SK-N-MC (cell line): ENCODE results near the gene STAT4.

Experiments
- DNase-seq: peaks from one replicate; pipeline ENCODE4 v3.0.0-alpha.2; 2011; ENCODE audit warnings: low read depth, low spot score
- H3K27ac ChIP-seq: fragments of 200-600 bp; sonication (generic); 2 replicates; pipeline ENCODE4 v1.5.1; 2016; ENCODE audit warnings: mixed run types
- H3K36me3 ChIP-seq: fragments of 200-600 bp; sonication (generic); 2 replicates; pipeline ENCODE4 v1.6.1; 2017; ENCODE audit warnings: antibody characterized with exemption, low read length, mixed read lengths; ENCODE audit not compliant: insufficient read depth
- H3K4me3 ChIP-seq: fragments of 200-600 bp; sonication (generic); 2 replicates; pipeline ENCODE4 v1.5.1; 2016
- H3K9ac ChIP-seq: fragments of 200-600 bp; sonication (generic); 2 replicates; pipeline ENCODE4 v1.8.0; 2017; ENCODE audit warnings: mixed run types, mixed read lengths; ENCODE audit not compliant: insufficient read length
- H3K9me3 ChIP-seq: fragments of 200-600 bp; sonication (generic); 2 replicates; pipeline ENCODE4 v1.6.1; 2017; ENCODE audit warnings: low read depth, mild to moderate bottlenecking, antibody characterized with exemption, low read length, moderate library complexity, mixed read lengths
- EZH2 ChIP-seq: fragments of 200-600 bp; sonication (generic); IDR thresholded peaks from one replicate; pipeline ENCODE4 v1.6.1; 2017; ENCODE audit warnings: antibody characterized with exemption
- FOXP2 ChIP-seq: optimal IDR thresholded peaks from 2 replicates; pipeline ENCODE3; 2011; ENCODE audit warnings: mild to moderate bottlenecking, moderate library complexity; ENCODE audit not compliant: insufficient read depth; ENCODE audit errors: extremely low read length, control extremely low read depth
- POLR2AphosphoS5 ChIP-seq: IDR thresholded peaks from 2 replicates; pipeline ENCODE4 v1.6.1; 2012; ENCODE audit warnings: mild to moderate bottlenecking, low read depth, low read length, borderline replicate concordance

STAT4 gene

GRCh38 chr2:191177751-191178736 lies 27.2 kb upstream of the STAT4 start:
- no peak for TF ChIP-seq FOXP2
- no peak for TF ChIP-seq POLR2AphosphoS5
- TF ChIP-seq EZH2: no peak
- H3K9me3 ChIP-seq: no peaks in the 10 kb centered on the region
- no peak for DNase-seq

GRCh38 chr2:191176801-191177438 lies 26.1 kb upstream of the STAT4 start:
- TF ChIP-seq POLR2AphosphoS5 (no peak), EZH2 (no peak), FOXP2 (no peak)
- Histone ChIP-seq H3K9ac (no peak overlapping the region), H3K36me3 (no peaks in the 10 kb centered on the region), H3K4me3 (no peak overlapping the region), H3K9me3 (no peaks in the 10 kb centered on the region), H3K27ac (no peak overlapping the region)
- DNase-seq: no peak

More at GRCh38 chr2:191177751-191178736, 27.2 kb upstream of the STAT4 start:
- Histone ChIP-seq H3K9ac (no peak overlapping the region), H3K27ac (no peak overlapping the region), H3K4me3 (no peak overlapping the region), H3K36me3 (no peaks in the 10 kb centered on the region)

DNA sequence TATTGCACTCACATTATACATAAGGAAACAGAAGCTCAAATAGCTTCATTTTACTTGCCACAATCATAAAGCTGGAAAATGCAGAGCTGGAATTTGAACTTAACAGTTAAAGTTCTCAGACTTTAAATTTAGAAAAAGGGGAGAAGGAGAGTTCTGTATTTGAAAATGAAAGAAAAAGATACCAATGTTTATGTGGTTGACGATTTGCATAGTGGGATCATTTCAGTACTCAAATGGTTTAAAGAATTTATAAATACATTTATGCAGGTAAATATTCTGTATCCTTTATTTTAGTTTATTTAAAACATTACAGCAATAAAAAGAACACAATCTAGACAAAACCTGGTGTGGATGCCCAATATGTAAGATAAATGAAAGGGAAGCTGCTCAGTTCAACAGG lies 25.5 kb upstream of the STAT4 start:
- TF ChIP-seq POLR2AphosphoS5 (no peak), FOXP2 (no peak), EZH2 (no peak)
- Histone ChIP-seq H3K9me3 (no peaks in the 10 kb centered on the region), H3K4me3 (no peak overlapping the region), H3K9ac (no peak overlapping the region), H3K36me3 (no peaks in the 10 kb centered on the region), H3K27ac (no peak overlapping the region)
- DNase-seq: no peak

GRCh38 chr2:191174442-191174841 lies 23.6 kb upstream of the STAT4 start:
- Histone ChIP-seq H3K4me3 (no peak overlapping the region), H3K36me3 (no peaks in the 10 kb centered on the region), H3K9ac (no peak overlapping the region), H3K27ac (no peak overlapping the region), H3K9me3 (no peaks in the 10 kb centered on the region)
- TF ChIP-seq POLR2AphosphoS5 (no peak), EZH2 (no peak), FOXP2 (no peak)
- no peak for DNase-seq

GRCh38 chr2:191173206-191173605 lies 22.4 kb upstream of the STAT4 start:
- Histone ChIP-seq H3K27ac (no peak overlapping the region), H3K9me3 (no peaks in the 10 kb centered on the region), H3K36me3 (no peaks in the 10 kb centered on the region), H3K9ac (no peak overlapping the region), H3K4me3 (no peak overlapping the region)
- no peak for DNase-seq
- TF ChIP-seq EZH2 (no peak), FOXP2 (no peak), POLR2AphosphoS5 (no peak)

- Histone ChIP-seq H3K4me3 (no peak overlapping the region), H3K36me3 (no peaks in the 10 kb centered on the region), H3K27ac (no peak overlapping the region), H3K9ac (no peak overlapping the region), H3K9me3 (no peaks in the 10 kb centered on the region)
- no peak for DNase-seq
- TF ChIP-seq FOXP2 (no peak), POLR2AphosphoS5 (no peak), EZH2 (no peak)
Observed at GRCh38 chr2:191171708-191172355, 21.0 kb upstream of the STAT4 start.

DNA sequence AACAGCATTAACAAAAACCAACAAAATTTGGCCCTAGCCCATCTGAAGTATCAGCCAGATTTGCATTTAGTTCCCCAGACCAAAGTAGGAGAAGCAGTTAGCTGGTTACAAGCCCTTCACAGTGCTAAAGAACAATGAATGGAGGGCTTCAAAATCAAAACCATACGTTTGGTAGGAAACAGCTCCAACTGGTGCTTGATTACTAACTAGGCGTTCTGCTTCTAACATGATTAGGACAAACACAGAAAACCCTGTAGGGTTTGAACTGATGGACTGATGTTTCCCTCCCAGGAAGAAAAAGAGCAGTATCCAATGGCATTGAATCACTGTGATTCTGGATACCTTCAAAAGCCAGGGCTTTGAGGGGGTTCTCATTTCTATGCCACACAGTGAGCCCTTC lies 20.5 kb upstream of the STAT4 start:
- Histone ChIP-seq H3K9me3 (no peaks in the 10 kb centered on the region), H3K27ac (no peak overlapping the region), H3K4me3 (no peak overlapping the region), H3K9ac (no peak overlapping the region), H3K36me3 (no peaks in the 10 kb centered on the region)
- DNase-seq: no peak
- TF ChIP-seq POLR2AphosphoS5: no peak
- TF ChIP-seq FOXP2: no peak
- TF ChIP-seq EZH2: no peak

DNA sequence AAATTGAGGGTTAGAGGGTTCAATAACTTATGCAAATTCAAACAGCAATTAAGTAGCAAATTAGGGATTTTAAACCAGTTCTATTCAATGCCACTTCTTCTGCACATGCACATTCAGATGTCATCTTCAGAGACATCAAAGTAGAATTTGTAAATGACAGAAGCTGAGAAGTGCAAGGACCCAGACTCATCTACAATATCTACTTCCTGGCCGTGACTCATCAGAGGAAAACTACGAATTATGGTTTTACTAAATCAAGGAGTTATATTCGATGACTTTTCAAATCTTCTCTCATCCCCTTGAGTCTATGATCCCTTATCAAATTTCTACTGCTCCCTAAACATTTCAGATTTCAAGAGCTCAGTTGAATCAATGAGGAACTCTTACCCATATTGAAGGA lies 20.0 kb upstream of the STAT4 start:
- DNase-seq: no peak
- H3K27ac ChIP-seq: no peak overlapping the region
- no peak overlapping the region for H3K9ac ChIP-seq
- no peak overlapping the region for H3K4me3 ChIP-seq
- H3K36me3 ChIP-seq: no peaks in the 10 kb centered on the region
- no peaks in the 10 kb centered on the region for H3K9me3 ChIP-seq
- TF ChIP-seq FOXP2: no peak
- TF ChIP-seq POLR2AphosphoS5: no peak
- TF ChIP-seq EZH2: no peak
